ENCODE results near the gene PSMA7. TPM values are rescaled to one million over a fixed set of nuclear protein-coding genes. Genes with fewer than 3 reads are reported as not detected.

Gene PSMA7
- total RNA-seq, 4 donors from 2014 or later = 181 to 264 (median 228) TPM

DNA sequence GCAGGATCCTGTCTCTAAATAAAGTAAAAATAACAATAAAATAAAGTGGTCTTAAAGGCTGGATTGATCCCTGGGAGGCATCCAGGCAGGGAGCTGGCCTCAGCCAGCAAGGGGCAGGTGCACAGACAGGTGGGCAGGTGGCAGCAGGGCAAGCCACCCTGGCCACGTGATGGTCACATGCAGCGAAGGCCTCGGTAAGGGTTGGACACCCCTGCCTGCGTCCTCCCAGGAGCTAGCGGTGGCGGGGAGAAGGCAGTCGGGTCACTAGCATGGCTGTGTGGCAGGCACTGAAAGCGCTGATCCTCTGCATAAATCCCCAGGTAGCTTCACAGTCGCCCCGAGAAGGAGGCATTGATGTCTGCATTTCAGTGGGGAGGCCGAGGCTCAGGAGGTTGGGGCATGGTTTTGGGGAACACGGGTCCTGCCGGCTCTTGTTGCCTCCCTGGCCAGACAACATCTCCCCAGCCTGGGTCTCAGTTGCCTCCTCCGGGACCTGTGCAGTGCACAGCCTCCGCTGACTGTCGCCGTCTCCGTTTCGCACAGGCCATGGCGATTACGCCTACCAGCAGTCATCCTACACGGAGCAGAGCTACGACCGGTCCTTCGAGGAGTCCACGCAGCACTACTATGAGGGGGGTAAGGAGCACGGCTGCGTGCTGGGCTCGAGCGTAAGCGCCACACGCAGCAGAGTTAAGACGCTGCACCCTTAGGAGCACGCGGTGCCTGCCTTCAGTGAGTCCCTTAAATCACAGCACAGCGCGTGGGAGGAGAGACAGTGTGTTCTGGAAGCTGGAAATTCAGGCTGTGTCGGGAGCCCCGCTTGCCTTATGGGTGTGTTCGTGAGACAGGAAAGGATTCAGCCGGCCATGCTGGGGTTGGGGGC, 21.9 kb upstream of the PSMA7 start:
- no peak overlapping the region for H3K4me3 ChIP-seq
- no peak overlapping the region for H3K27ac ChIP-seq
- H3K27me3 ChIP-seq = no peaks in the 10 kb centered on the region
- DNase-seq = no peak
- peaks cover 0 to 83% (median 0%) of the 10 kb centered on the region in 3 donors for H3K36me3 ChIP-seq
- TF ChIP-seq POLR2A (IDR thresholded peaks at IDR 0.05) = no peak
- TF ChIP-seq CTCF (IDR thresholded peaks at IDR 0.05) = no peak
- H3K4me1 ChIP-seq = no peaks in the 10 kb centered on the region
- H3K9me3 ChIP-seq = no peaks in the 10 kb centered on the region

DNA sequence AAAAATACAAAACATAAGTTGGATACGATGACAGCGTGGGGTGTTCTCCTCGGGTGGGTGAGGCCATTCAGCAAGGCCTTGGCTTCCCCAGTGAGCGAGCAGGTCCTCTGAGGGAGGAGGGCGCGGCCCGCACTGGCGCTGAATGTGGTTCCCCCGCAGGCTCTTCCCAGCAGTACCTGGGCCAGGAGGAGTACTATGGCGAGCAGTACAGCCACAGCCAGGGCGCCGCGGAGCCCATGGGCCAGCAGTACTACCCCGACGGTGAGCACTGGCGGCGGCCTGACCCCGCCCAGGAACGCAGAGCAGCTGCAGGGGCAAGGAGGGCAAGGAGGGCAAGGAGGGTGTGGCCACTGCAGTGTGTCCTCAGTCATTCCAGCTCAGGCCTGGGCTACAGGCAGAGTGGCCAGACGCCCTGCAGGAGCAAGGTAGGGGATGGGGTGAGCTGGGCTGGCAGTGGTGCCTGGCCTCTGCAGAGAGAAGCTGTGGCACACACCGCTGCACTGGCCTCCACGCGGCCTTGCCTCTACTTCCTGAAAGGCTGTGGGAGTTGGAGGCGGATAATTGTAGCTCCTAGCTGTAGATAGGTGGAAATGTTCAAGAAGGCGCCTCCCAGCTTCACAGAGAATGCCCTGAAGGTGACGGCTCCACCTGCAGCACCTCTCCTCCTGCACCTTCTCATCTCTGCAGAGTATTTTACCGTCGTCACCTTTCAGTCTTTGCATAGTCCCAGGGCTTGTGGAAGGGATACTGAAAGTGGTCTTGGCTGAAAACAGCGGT, 21.0 kb upstream of the PSMA7 start:
- peaks cover 0 to 78% (median 0%) of the 10 kb centered on the region in 3 donors for H3K36me3 ChIP-seq
- no peak for TF ChIP-seq CTCF (IDR thresholded peaks at IDR 0.05)
- no peak for TF ChIP-seq POLR2A (IDR thresholded peaks at IDR 0.05)

GRCh38 chr20:62163485-62163865, 20.3 kb upstream of the PSMA7 start:
- no peak for DNase-seq
- H3K27me3 ChIP-seq = no peaks in the 10 kb centered on the region
- H3K9me3 ChIP-seq = no peaks in the 10 kb centered on the region
- H3K27ac ChIP-seq = no peak overlapping the region
- no peaks in the 10 kb centered on the region for H3K4me1 ChIP-seq
- no peak for TF ChIP-seq CTCF (IDR thresholded peaks at IDR 0.05)
- H3K36me3 ChIP-seq = peaks cover 0 to 77% (median 0%) of the 10 kb centered on the region in 3 donors
- H3K4me3 ChIP-seq = no peak overlapping the region

More for the DNA sequence above, 21.0 kb upstream of the PSMA7 start:
- Histone ChIP-seq H3K9me3 (no peaks in the 10 kb centered on the region), H3K4me3 (no peak overlapping the region), H3K27me3 (no peaks in the 10 kb centered on the region), H3K4me1 (no peaks in the 10 kb centered on the region), H3K27ac (no peak overlapping the region)
- DNase-seq = no peak

DNA sequence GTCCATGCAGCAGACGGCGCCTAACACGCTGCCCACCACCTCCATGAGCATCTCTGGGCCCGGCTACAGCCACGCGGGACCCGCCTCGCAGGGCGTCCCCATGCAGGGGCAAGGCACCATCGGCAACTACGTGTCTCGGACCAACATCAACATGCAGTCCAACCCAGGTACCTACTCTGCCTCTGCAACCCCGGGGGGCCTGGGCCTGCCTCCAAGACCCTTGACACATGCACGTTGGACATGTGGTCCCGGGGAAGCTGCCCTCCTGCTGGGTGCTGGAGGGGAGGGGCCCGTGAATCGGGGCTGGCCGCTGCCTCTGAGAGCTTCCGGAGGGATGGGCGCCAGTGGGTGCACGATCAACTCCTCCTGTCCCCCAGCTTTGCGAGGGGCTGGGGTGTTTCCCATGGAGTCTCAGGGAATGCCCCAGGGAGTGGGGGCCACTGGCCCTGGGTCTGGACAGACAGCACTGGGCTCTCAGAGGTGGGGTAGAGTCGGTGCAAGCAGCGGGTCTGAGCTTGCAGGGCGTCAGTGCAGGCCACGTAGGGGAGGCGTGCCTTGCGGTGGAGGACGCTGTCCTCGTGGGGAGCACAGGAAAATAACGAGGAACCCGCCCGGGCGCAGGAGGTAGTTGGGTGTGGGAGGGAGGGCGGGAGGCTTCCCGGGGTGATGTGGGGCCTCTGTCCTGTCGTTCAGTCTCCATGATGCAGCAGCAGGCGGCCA, 19.7 kb upstream of the PSMA7 start:
- no peaks in the 10 kb centered on the region for H3K4me1 ChIP-seq
- no peak for DNase-seq
- H3K9me3 ChIP-seq = no peaks in the 10 kb centered on the region
- no peaks in the 10 kb centered on the region for H3K27me3 ChIP-seq
- H3K36me3 ChIP-seq = peaks cover 0 to 72% (median 0%) of the 10 kb centered on the region in 3 donors
- H3K27ac ChIP-seq = no peak overlapping the region
- H3K4me3 ChIP-seq = no peak overlapping the region
- TF ChIP-seq POLR2A (IDR thresholded peaks at IDR 0.05) (no peak), CTCF (IDR thresholded peaks at IDR 0.05) (no peak)

DNA sequence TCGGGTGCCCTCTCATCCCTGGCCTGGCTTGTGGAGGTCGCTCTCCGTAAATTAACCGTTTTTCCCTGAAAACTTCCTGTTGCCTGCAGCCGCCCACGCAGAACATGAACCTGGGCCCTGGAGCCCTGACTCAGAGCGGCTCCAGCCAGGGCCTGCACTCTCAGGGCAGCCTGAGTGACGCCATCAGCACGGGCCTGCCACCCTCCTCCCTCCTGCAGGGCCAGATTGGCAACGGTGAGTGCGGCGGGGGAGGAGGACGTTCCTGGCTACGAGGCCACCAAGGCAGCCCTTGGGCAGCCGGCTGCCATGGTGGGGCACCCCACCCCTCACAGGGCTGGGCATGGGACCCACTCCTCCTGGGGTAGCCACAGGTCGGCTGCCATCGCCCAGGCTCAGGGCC, 18.2 kb upstream of the PSMA7 start:
- Histone ChIP-seq H3K9me3 (no peaks in the 10 kb centered on the region), H3K27ac (no peak overlapping the region), H3K36me3 (peaks cover 0 to 68% (median 0%) of the 10 kb centered on the region in 3 donors), H3K4me3 (no peak overlapping the region), H3K4me1 (peaks cover 0 to 5% (median 1%) of the 10 kb centered on the region in 4 donors), H3K27me3 (no peaks in the 10 kb centered on the region)
- TF ChIP-seq POLR2A (IDR thresholded peaks at IDR 0.05) (no peak), CTCF (IDR thresholded peaks at IDR 0.05) (no peak)
- DNase-seq = no peak

Data from Peyer's patch (tissue), 4 donors.